22Rv1 (cell line): ENCODE measurements around the gene UFSP1.
A peak's percentile ranks its signal among the peaks of the same experiment; 100 is the strongest.
"Not testable (repeated sequence)": the region's sequence is repeated elsewhere in the genome, so short reads cannot be mapped to it uniquely, and the experiment has no call there.

Experiments used
- H3K27ac ChIP-seq: fragments of 450-650 bp; 2 replicates; pipeline ENCODE4 v1.5.1; 2017
- CTCF ChIP-seq: fragments of 450-650 bp; IDR thresholded peaks from 2 replicates; pipeline ENCODE4 v1.5.1; 2017; ENCODE audit warnings: mild to moderate bottlenecking
- ZFX ChIP-seq: fragments of 450-650 bp; IDR thresholded peaks from 2 replicates; pipeline ENCODE4 v1.6.1; 2017; ENCODE audit warnings: antibody characterized with exemption, borderline replicate concordance

The UFSP1 gene

DNA sequence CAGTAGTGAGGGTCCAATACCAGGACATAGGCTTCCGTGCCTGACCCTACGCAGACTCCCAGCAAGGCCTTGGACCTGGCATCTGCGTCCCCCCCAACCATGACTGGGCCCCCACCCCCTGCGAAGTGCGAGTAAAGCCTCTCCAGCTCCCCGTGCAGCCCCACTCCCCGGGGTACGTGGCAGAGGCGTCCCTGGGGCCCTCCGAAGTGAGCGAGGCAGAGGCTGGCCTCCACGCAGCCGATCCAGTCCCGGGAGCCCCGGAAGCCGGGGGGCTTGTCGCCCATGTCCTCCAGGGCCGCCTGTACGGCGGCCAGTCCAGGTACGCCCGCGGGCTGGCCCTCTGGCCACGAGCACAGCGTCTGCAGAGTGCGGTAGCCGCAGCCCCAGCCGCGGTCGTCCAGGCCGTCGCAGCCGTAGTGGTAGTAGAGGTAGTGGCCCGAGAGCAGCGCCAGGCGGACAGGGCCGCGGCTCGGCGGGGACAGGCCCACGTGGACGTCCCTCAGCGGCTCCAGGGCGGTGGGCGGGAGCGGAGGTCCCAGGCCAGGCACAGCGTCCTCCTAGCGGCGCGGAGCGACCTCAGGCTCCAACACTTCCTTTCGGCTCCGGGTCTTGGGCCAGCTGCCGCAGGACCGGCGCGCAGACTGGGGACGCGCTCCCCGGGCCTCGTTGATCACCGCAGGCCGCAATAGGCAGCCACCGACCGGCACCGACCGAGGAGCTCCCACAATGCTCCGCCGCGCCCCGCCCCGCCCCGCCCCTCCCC, at the start of gene UFSP1:
Gene UFSP1 (minus strand): TSS at position 728 of the 763 bp plus-strand sequence. CDS start 444 bp downstream, at position 284.
- peak within 1 kb of the TSS; percentile 99 for H3K27ac ChIP-seq
- TF ChIP-seq CTCF (no peak), ZFX (no peak)

GRCh38 chr7:100936167-100936566, 46.7 kb upstream of the UFSP1 start:
- not testable (repeated sequence) for H3K27ac ChIP-seq

GRCh38 chr7:100935381-100935780, 45.9 kb upstream of the UFSP1 start:
- H3K27ac ChIP-seq, result not testable (repeated sequence)

GRCh38 chr7:100933734-100934133, 44.2 kb upstream of the UFSP1 start:
- no peak overlapping the region for H3K27ac ChIP-seq
- TF ChIP-seq ZFX (no peak), CTCF (no peak)

- H3K27ac ChIP-seq, result no peak overlapping the region
- TF ChIP-seq ZFX, result no peak
- TF ChIP-seq CTCF, result no peak
Measured at GRCh38 chr7:100929808-100930174, 40.3 kb upstream of the UFSP1 start.

- H3K27ac ChIP-seq, result not testable (repeated sequence)
Measured at GRCh38 chr7:100923616-100924015, 34.1 kb upstream of the UFSP1 start.

GRCh38 chr7:100921039-100921438, 31.5 kb upstream of the UFSP1 start:
- H3K27ac ChIP-seq, result no peak overlapping the region
- TF ChIP-seq CTCF (no peak), ZFX (no peak)

DNA sequence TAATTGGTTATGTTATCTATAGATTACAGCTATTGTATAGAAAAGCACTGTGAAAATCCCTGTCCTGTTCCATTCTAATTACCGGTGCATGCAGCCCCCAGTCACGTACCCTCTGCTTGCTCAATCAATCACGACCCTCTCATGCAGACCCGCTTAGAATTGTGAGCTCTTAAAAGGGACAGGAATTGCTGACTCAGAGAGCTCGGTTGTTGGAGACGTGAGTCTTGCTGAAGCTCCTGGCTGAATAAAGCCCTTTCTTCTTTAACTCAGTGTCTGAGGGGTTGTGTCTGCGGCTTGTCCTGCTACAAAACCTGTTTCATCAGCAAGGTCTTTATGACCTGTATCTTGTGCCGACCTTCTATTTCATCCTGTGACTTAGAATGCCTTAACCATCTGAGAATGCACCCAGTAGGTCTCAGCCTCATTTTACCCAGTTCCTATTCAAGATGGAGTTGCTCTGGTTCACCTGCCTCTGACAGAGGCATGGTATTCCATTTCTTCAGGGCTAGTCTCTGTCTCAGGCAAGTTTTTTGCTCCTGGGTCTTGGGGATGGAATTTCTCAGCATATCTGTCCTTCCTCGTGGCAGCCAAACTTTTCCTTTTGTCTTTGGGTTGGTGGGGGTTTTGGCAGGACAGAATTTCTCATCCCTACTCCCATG, 30.4 kb upstream of the UFSP1 start:
- H3K27ac ChIP-seq, result not testable (repeated sequence)

DNA sequence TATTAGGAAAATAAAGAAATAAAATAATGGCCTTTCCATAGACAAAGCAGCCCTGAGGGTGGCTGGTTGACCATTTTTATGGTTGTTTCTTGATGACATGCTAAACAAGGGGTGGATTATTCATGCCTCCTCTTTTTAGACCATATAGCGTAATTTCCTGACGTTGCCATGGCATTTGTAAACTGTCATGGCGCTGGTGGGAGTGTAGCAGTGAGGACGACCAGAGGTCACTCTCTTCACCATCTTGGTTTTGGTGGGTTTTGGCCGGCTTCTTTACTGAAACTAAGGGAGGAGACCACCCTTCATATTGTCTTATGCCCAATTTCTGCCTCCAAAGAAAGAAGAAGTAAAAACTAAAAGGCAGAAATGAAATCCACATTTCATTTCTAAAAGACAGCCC, 29.8 kb upstream of the UFSP1 start:
- not testable (repeated sequence) for H3K27ac ChIP-seq

GRCh38 chr7:100914879-100915447, 25.4 kb upstream of the UFSP1 start:
- no peak for TF ChIP-seq ZFX
- no peak for TF ChIP-seq CTCF
- 0 out of 2 replicates have a peak overlapping the region, but pooled peaks have one; percentile 65 for H3K27ac ChIP-seq
